ENCODE measurements around the gene KLHL13.
A peak's percentile ranks its signal among the peaks of the same experiment; 100 is the strongest.
"Not testable (repeated sequence)": the region's sequence is repeated elsewhere in the genome, so short reads cannot be mapped to it uniquely, and the experiment has no call there.

The KLHL13 gene

GRCh38 chrX:118066867-118067515 is 49.6 kb downstream of the KLHL13 start:
- no peak for DNase-seq

- no peak for DNase-seq
Measured at GRCh38 chrX:118062817-118063615, 53.6 kb downstream of the KLHL13 start.

DNA sequence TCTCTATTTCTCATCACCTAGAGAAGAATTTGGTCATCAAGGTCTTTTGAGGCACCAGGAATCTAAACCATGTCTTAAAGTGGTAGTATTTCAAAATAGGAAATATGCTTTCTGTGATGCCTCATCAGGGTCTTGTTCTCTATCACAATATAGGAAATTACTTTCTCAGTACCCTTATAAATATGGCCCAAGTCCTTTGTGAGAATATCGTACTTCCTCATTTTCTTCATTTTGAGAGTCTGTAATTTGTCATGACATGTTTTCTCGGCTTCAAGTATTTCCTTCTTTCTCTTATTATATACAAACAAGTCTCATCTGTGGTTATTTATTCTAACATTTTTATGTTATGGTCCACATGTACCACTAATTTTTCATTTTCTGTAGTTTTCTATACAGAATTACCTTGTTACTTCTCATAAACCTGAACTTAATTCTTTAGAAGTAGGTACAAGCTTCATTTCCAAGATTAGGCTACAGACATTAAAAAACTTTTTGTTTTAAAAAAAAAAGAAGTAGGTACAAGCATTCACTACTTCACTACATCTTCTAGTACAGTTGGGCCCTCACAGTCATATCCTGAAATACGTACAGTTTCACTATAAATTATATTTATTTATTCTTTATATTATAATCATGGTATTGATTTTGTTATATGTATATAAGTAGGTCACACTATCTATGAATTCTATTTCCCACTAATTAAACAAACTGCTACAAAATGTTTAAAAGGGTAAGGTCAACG is 54.4 kb downstream of the KLHL13 start:
- peak in 1 of 2 donors; percentile 6 for DNase-seq

DNA sequence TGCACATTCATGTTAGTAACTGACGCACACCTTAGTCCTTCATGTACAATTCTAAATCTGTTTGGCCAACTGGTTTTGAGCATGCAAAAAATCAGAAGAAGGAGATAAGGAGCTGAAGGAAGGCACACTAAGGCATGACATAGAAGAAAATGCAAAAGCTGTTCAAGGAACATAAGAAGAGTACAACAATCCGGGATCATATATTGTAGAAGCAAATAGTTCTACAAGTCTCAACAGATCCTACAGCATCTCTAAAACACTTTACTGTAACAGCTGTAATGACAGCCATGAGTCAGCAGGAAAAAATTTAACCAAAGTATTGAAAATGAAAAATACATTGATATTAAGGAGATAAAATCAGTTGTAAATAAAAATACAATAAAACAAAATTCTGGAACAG is 57.7 kb downstream of the KLHL13 start:
- no peak for DNase-seq

GRCh38 chrX:118056870-118057269 is 59.7 kb downstream of the KLHL13 start:
- no peak for DNase-seq

DNA sequence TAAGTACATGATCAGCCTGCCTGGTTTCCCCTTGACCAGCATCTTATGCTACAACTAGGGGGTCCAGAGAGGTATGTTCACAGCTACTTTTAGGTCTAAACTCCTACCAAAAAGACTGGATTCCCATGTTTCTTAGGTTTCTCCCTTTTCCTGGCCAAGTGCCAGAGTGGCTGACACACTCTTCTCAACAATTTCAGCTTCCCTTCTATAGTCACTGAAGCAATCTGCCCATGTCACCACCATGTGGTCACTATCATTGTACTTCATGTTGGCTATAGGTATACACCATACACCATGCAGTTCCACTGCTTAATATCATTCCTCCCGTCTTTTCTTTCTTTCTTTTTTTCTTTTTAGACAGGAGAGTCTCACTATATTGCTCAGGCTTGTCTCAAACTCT is 66.9 kb downstream of the KLHL13 start:
- peak; percentile 7 to 20 for DNase-seq

DNA sequence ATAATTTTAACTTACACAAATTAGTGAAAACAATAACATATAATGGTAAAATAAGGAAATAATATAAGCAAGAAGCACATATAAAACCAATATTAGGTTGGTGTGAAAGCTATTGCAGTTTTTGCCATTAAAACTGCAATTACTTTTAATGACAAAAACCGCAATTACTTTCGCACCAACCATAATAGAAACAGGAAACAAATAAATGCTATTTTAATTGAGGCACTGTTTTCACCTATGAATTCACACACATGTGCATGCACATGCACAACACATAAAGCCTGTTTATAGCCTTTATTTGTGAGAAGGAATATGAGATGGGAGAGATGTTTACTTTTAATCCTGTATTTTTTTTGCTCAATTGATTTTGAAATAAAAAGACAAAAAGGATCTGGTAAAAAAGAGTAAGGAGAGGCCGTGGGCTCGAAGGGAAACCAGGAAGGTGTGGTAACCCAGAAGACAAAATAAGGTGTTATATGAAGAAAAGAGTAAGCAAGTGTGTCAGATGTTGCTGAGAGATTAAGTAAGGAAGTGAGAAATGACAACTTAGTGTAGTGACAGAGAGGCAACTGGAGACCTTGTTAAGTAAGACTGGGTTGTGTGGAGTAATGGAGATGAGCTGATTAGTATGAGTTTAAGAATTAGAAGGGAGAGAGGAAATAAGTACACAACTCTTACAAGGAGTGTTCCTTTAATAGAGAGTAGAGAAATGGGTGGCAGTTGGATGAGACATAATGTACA is 69.0 kb downstream of the KLHL13 start:
- no peak for DNase-seq

- no peak for DNase-seq
Measured at GRCh38 chrX:118039591-118039990, 77.0 kb downstream of the KLHL13 start.

DNA sequence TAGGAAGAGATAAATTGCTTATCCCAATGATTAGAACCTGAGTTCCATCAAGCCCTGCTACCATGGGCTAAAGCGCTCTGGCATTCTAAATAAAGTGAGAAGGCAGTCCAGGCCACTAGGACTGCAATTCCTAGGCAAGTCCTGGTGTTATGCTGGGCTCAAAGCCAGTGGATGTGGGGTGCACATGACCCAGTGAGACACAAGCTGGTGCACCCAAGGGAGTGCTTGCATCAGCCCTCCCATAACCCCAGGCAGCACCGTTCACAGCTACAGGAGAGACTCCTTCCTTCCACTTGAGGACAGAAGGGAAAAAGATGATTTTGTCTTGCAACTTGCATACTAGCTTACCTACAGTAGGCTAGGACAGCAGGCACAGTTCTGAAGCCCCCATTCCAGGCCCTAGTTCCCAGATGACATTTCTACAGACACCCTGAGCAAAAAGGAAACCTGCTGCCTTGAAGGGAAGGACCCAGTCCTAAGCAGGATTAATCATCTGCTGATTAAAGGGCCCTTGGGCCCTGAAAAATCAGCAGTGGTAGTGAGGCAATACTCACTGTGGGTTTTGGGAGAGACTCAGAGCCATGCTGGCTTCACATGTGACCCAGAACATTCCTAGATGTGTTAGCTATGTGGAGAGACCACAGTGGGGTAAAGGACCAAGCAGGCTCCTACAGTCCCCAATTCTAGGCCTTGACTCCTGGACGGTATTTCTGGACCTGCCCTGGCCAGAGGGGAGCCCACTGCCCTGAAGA is 77.8 kb downstream of the KLHL13 start:
- DNase-seq: no peak

DNA sequence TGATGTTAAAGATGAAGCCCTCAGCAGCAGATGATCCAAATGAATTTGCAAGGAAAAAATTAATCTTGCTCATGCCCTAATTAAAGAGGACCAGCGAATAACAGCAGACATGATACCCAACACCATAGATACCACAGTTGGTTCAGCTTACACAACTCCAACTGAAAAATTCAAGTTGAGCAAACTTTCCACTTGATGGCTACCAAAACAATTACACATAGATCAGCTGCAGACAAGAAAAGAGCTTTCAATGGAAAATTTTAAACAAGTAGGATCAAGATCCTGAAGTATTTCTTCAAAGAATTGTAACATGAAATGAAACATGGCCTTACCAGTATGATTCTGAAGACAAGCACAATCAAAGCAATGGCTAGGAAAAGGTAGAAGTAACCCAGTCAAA is 90.0 kb downstream of the KLHL13 start:
- no peak for DNase-seq

DNA sequence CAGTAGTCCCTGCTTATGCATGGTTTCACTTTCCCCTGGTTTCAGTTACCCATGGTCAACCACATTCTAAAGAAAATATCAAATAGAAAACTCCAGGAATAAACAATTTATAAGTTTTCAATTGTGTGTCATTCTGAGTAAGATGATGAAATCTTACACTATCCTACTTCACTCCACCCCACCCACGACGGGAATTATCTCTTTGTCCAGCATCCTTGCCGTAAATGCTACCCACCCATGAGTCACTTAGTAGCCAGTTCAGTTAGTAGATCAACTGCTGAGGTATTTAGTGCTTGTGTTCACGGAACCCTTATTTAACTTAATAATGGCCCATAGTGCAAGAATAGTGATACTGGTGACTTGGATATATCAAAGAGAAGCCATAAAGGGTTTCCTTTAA is 91.4 kb downstream of the KLHL13 start:
- no peak for DNase-seq

DNA sequence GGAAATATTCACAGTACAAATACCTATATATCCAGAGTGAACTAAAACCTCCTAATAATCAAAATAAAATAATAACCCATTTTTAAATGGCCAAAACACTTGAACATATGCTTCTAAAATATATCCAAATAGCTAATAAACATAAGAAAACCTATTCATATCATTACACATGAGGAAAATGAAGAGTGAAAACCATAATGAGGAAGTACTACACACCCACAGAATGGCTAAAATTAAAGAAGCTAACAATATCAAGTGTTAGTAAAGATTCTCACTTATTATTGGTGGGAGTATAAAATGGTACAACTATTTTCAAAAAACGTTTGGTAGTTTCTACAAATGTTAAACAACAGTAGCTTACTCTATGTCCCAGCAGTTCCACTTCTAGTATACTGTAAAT is 92.1 kb downstream of the KLHL13 start:
- peak in 1 of 2 donors; percentile 6 for DNase-seq

DNA sequence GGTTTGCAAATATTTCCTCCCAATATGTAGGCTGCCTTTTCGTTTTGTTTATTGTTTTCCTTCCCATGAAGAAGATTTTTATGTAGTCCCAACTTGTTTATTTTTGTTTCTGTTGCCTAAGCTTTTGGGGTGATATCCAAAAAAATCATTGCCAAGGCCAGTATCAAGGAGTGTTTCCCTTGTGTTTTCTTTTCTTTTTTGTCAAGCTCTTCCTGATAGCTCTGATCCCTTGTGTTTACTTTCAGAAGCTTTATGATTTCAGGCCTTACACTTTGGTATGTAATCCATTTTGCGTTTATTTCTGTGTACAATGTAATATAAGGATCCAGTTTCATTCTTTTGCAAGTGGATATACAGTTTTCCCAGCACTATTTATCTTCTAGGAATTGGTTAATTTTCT is 93.9 kb downstream of the KLHL13 start:
- DNase-seq: no peak

DNA sequence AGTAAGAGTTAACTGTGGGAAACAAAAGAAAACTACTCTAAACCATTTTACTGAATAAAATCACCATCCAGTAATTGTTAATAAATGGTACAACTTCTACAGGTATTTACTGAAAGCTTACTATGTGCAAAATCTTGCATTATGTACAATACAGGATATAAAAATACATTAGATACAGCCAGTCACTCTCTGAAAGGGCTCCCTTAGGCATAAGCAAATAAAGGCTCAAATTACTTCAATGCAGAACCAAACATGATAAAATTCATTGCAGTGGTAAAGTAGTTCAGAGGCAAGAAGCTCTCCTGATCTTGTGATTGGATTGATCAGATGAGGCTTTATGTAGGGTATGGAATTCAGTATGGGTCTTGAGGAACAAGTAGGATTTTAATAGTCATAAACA is 100.2 kb downstream of the KLHL13 start:
- DNase-seq: no peak

DNA sequence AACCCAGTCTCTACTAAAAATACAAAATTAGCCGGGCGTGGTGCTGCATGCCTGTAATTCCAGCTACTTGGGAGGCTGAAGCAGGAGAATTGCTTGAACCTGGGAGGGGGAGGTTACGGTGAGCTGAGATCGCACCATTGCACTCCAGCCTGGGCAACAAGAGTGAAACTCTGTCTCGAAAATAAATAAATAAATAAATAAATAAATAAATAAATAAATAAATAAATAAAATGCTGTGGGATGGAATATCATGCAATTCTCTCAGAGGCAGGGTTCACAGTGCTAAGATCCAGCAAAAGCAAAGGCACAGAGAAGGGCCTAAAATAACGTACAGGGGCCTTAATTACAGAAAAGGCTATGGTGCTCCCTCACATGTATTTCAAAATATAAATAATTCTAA is 114.2 kb downstream of the KLHL13 start:
- DNase-seq: not testable (repeated sequence)

- DNase-seq: no peak
Measured at GRCh38 chrX:118000518-118000917, 116.1 kb downstream of the KLHL13 start.

DNA sequence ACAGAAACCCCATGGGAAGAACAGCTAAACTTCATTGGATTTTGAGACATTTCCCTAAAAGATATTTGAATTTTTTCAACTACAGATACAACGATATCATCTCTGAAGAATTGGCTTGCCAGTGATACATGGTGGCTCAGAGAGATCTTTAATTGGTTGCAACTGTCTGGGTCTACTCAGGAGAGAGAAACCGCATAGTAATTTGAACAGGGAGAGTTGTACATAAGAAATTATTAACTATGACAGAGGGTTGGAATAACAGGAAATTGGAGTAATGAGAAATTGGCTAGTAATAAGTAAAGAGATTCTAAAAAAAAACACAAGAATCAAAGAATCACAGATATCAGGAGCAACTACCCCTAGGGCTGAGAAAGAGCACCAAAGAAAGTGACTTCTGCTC is 118.4 kb downstream of the KLHL13 start:
- DNase-seq: no peak

GRCh38 chrX:117996918-117997480 is 119.6 kb downstream of the KLHL13 start:
- DNase-seq: no peak

- DNase-seq: no peak
Measured at GRCh38 chrX:117996408-117996807, 120.2 kb downstream of the KLHL13 start.

DNA sequence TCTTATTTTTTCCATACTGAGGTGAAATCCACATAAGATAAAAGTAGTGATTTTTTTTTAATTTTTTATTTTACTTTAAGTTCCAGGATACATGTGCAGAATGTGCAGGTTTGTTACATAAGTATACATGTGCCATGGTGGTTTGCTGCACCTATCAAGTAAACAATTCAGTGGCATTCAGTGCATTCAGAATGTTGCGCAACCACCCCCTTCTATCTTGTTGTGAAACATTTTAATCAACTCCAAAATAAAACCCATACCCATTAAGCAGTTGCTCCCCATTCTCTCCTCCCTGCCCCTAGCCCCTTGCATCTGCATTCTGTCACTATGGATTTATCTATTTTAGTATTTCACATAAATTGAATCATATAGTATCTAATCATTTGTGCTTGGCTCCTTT is 121.2 kb downstream of the KLHL13 start:
- no peak for DNase-seq

GRCh38 chrX:117992192-117992723 is 124.4 kb downstream of the KLHL13 start:
- no peak for DNase-seq

DNA sequence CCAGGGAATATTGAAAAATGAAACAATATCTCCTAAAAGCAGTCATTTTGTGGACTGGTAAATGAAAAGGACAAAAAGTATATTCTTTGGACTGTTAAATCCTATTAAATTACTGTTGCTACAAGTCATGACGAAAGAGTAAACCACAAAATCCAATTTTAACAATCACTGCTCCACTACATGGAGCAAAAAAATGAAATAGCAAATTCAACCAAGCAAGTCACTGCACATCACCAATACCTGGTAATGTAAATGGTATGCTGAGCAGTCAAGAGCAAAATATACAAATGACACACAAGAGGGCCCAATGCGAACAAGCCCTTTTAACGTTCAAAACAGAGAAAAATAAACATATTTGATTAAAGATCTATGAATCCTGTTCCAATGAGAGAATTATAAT is 126.2 kb downstream of the KLHL13 start:
- DNase-seq: no peak

Data from inflammatory macrophage (primary cell).